ENCODE data around the gene TUBGCP3.

Gene TUBGCP3

GRCh38 chr13:112479389-112479788 lies 108.6 kb downstream of the TUBGCP3 start:
- no peak overlapping the region for H3K4me3 ChIP-seq (ENCODE audit: low read depth, low read length)
- H3K79me2 ChIP-seq (ENCODE audit: control insufficient read depth, insufficient read depth, low read length, unreplicated experiment): no peaks in the 10 kb centered on the region
- H3K27ac ChIP-seq (ENCODE audit: low read depth, low read length): no peak overlapping the region
- no peaks in the 10 kb centered on the region for H3K36me3 ChIP-seq (ENCODE audit: insufficient read depth, low read length)
- no peaks in the 10 kb centered on the region for H3K4me1 ChIP-seq (ENCODE audit: control insufficient read depth, insufficient read depth, low read length, unreplicated experiment)
- no peak overlapping the region for H2AFZ ChIP-seq (ENCODE audit: low read length, unreplicated experiment)
- no peaks in the 10 kb centered on the region for H3K27me3 ChIP-seq (ENCODE audit: insufficient read depth, low read length)

GRCh38 chr13:112477070-112477619 lies 110.8 kb downstream of the TUBGCP3 start:
- no peak overlapping the region for H2AFZ ChIP-seq (ENCODE audit: low read length, unreplicated experiment)

GRCh38 chr13:112475889-112476288 lies 112.1 kb downstream of the TUBGCP3 start:
- Histone ChIP-seq H3K4me3 (ENCODE audit: low read depth, low read length) (no peak overlapping the region), H2AFZ (ENCODE audit: low read length, unreplicated experiment) (no peak overlapping the region), H3K27ac (ENCODE audit: low read depth, low read length) (no peak overlapping the region), H3K4me1 (ENCODE audit: control insufficient read depth, insufficient read depth, low read length, unreplicated experiment) (no peaks in the 10 kb centered on the region), H3K27me3 (ENCODE audit: insufficient read depth, low read length) (peaks cover 5% of the 10 kb centered on the region; the same call in 1 of the 2 replicates), H3K36me3 (ENCODE audit: insufficient read depth, low read length) (no peaks in the 10 kb centered on the region), H3K79me2 (ENCODE audit: control insufficient read depth, insufficient read depth, low read length, unreplicated experiment) (no peaks in the 10 kb centered on the region)

More at GRCh38 chr13:112477070-112477619, 110.8 kb downstream of the TUBGCP3 start:
- Histone ChIP-seq H3K4me3 (ENCODE audit: low read depth, low read length) (no peak overlapping the region), H3K36me3 (ENCODE audit: insufficient read depth, low read length) (no peaks in the 10 kb centered on the region), H3K27ac (ENCODE audit: low read depth, low read length) (no peak overlapping the region), H3K4me1 (ENCODE audit: control insufficient read depth, insufficient read depth, low read length, unreplicated experiment) (no peaks in the 10 kb centered on the region), H3K79me2 (ENCODE audit: control insufficient read depth, insufficient read depth, low read length, unreplicated experiment) (no peaks in the 10 kb centered on the region), H3K27me3 (ENCODE audit: insufficient read depth, low read length) (no peaks in the 10 kb centered on the region)

- H3K4me3 ChIP-seq (ENCODE audit: low read depth, low read length): no peak overlapping the region
- H3K27me3 ChIP-seq (ENCODE audit: insufficient read depth, low read length): peaks cover 5% of the 10 kb centered on the region; the same call in 1 of the 2 replicates
- no peaks in the 10 kb centered on the region for H3K4me1 ChIP-seq (ENCODE audit: control insufficient read depth, insufficient read depth, low read length, unreplicated experiment)
- no peaks in the 10 kb centered on the region for H3K36me3 ChIP-seq (ENCODE audit: insufficient read depth, low read length)
- H3K79me2 ChIP-seq (ENCODE audit: control insufficient read depth, insufficient read depth, low read length, unreplicated experiment): no peaks in the 10 kb centered on the region
- H2AFZ ChIP-seq (ENCODE audit: low read length, unreplicated experiment): no peak overlapping the region
- no peak overlapping the region for H3K27ac ChIP-seq (ENCODE audit: low read depth, low read length)
Measured at GRCh38 chr13:112474869-112475268, 113.1 kb downstream of the TUBGCP3 start.

- Histone ChIP-seq H2AFZ (ENCODE audit: low read length, unreplicated experiment) (no peak overlapping the region), H3K27ac (ENCODE audit: low read depth, low read length) (no peak overlapping the region), H3K4me3 (ENCODE audit: low read depth, low read length) (no peak overlapping the region), H3K36me3 (ENCODE audit: insufficient read depth, low read length) (no peaks in the 10 kb centered on the region), H3K27me3 (ENCODE audit: insufficient read depth, low read length) (peaks cover 5% of the 10 kb centered on the region; the same call in 1 of the 2 replicates), H3K4me1 (ENCODE audit: control insufficient read depth, insufficient read depth, low read length, unreplicated experiment) (no peaks in the 10 kb centered on the region), H3K79me2 (ENCODE audit: control insufficient read depth, insufficient read depth, low read length, unreplicated experiment) (no peaks in the 10 kb centered on the region)
Measured at GRCh38 chr13:112473818-112474217, 114.1 kb downstream of the TUBGCP3 start.

GRCh38 chr13:112469071-112469745 lies 118.7 kb downstream of the TUBGCP3 start:
- Histone ChIP-seq H3K4me3 (ENCODE audit: low read depth, low read length) (no peak overlapping the region), H3K27me3 (ENCODE audit: insufficient read depth, low read length) (peaks cover 10% of the 10 kb centered on the region; the same call in 1 of the 2 replicates), H3K79me2 (ENCODE audit: control insufficient read depth, insufficient read depth, low read length, unreplicated experiment) (no peaks in the 10 kb centered on the region), H3K36me3 (ENCODE audit: insufficient read depth, low read length) (no peaks in the 10 kb centered on the region), H2AFZ (ENCODE audit: low read length, unreplicated experiment) (no peak overlapping the region), H3K4me1 (ENCODE audit: control insufficient read depth, insufficient read depth, low read length, unreplicated experiment) (no peaks in the 10 kb centered on the region), H3K27ac (ENCODE audit: low read depth, low read length) (no peak overlapping the region)

- no peaks in the 10 kb centered on the region for H3K79me2 ChIP-seq (ENCODE audit: control insufficient read depth, insufficient read depth, low read length, unreplicated experiment)
- no peak overlapping the region for H3K27ac ChIP-seq (ENCODE audit: low read depth, low read length)
- peaks cover 10% of the 10 kb centered on the region; the same call in 1 of the 2 replicates for H3K27me3 ChIP-seq (ENCODE audit: insufficient read depth, low read length)
- H3K36me3 ChIP-seq (ENCODE audit: insufficient read depth, low read length): no peaks in the 10 kb centered on the region
- H2AFZ ChIP-seq (ENCODE audit: low read length, unreplicated experiment): no peak overlapping the region
- H3K4me1 ChIP-seq (ENCODE audit: control insufficient read depth, insufficient read depth, low read length, unreplicated experiment): no peaks in the 10 kb centered on the region
- no peak overlapping the region for H3K4me3 ChIP-seq (ENCODE audit: low read depth, low read length)
Measured at GRCh38 chr13:112468069-112468468, 119.9 kb downstream of the TUBGCP3 start.

GRCh38 chr13:112467236-112467635 lies 120.7 kb downstream of the TUBGCP3 start:
- H3K79me2 ChIP-seq (ENCODE audit: control insufficient read depth, insufficient read depth, low read length, unreplicated experiment): no peaks in the 10 kb centered on the region
- no peak overlapping the region for H2AFZ ChIP-seq (ENCODE audit: low read length, unreplicated experiment)
- no peak overlapping the region for H3K27ac ChIP-seq (ENCODE audit: low read depth, low read length)
- peaks cover 10% of the 10 kb centered on the region; the same call in 1 of the 2 replicates for H3K27me3 ChIP-seq (ENCODE audit: insufficient read depth, low read length)
- H3K36me3 ChIP-seq (ENCODE audit: insufficient read depth, low read length): no peaks in the 10 kb centered on the region
- H3K4me1 ChIP-seq (ENCODE audit: control insufficient read depth, insufficient read depth, low read length, unreplicated experiment): no peaks in the 10 kb centered on the region
- H3K4me3 ChIP-seq (ENCODE audit: low read depth, low read length): no peak overlapping the region

- H3K27me3 ChIP-seq (ENCODE audit: insufficient read depth, low read length): peaks cover 5% of the 10 kb centered on the region; the same call in 1 of the 2 replicates
- H2AFZ ChIP-seq (ENCODE audit: low read length, unreplicated experiment): no peak overlapping the region
- H3K36me3 ChIP-seq (ENCODE audit: insufficient read depth, low read length): no peaks in the 10 kb centered on the region
- H3K27ac ChIP-seq (ENCODE audit: low read depth, low read length): no peak overlapping the region
- no peaks in the 10 kb centered on the region for H3K79me2 ChIP-seq (ENCODE audit: control insufficient read depth, insufficient read depth, low read length, unreplicated experiment)
- no peaks in the 10 kb centered on the region for H3K4me1 ChIP-seq (ENCODE audit: control insufficient read depth, insufficient read depth, low read length, unreplicated experiment)
- H3K4me3 ChIP-seq (ENCODE audit: low read depth, low read length): no peak overlapping the region
Measured at GRCh38 chr13:112466132-112467058, 121.6 kb downstream of the TUBGCP3 start.

GRCh38 chr13:112465251-112466131 lies 122.5 kb downstream of the TUBGCP3 start:
- Histone ChIP-seq H3K36me3 (ENCODE audit: insufficient read depth, low read length) (no peaks in the 10 kb centered on the region), H3K4me3 (ENCODE audit: low read depth, low read length) (no peak overlapping the region), H3K27me3 (ENCODE audit: insufficient read depth, low read length) (peaks cover 6% of the 10 kb centered on the region; the same call in 1 of the 2 replicates), H3K79me2 (ENCODE audit: control insufficient read depth, insufficient read depth, low read length, unreplicated experiment) (no peaks in the 10 kb centered on the region), H2AFZ (ENCODE audit: low read length, unreplicated experiment) (no peak overlapping the region), H3K27ac (ENCODE audit: low read depth, low read length) (no peak overlapping the region), H3K4me1 (ENCODE audit: control insufficient read depth, insufficient read depth, low read length, unreplicated experiment) (no peaks in the 10 kb centered on the region)
